Fibroblast of lung (primary cell): ENCODE data around the gene HYAL1. TPM values are rescaled to one million over a fixed set of nuclear protein-coding genes. Genes with fewer than 3 reads are reported as not detected.

Source experiments
- DNase-seq, 2 donors: peaks; one replicate each; pipeline versions ENCODE4 v3.0.0 to v3.0.0-alpha.2; 2010; ENCODE audit warnings: low read depth in 2 of 2
- H2AFZ ChIP-seq: 2 replicates; pipeline ENCODE4 v1.5.1; 2012; ENCODE audit warnings: low read length, control low read depth, inconsistent platforms
- H3K27ac ChIP-seq: 2 replicates; pipeline ENCODE4 v1.5.1; 2011; ENCODE audit warnings: low read length, control low read depth; ENCODE audit not compliant: insufficient read depth
- H3K27me3 ChIP-seq: 2 replicates; pipeline ENCODE4 v1.5.1; 2011; ENCODE audit warnings: mild to moderate bottlenecking, low read length; ENCODE audit not compliant: control insufficient read depth, insufficient read depth
- H3K36me3 ChIP-seq: 2 replicates; pipeline ENCODE4 v1.5.1; 2011; ENCODE audit warnings: low read length; ENCODE audit not compliant: control insufficient read depth, insufficient read depth
- H3K4me1 ChIP-seq: 2 replicates; pipeline ENCODE4 v1.5.1; 2011; ENCODE audit warnings: low read length; ENCODE audit not compliant: control insufficient read depth, insufficient read depth; ENCODE audit errors: extremely low read depth
- H3K4me2 ChIP-seq: 2 replicates; pipeline ENCODE4 v1.5.1; 2011; ENCODE audit warnings: low read length, control low read depth; ENCODE audit not compliant: insufficient read depth; ENCODE audit errors: extremely low read depth
- H3K4me3 ChIP-seq, 4 experiments: fragments of 200-600 bp in 1 of 4; sonication (generic) in 1 of 4; replicated peaks in 1 of 4; 2 replicates each; pipeline ENCODE4 v1.5.1; 2011 to 2016; ENCODE audit warnings: low read length in 4 of 4, low read depth in 3 of 4, mild to moderate bottlenecking in 3 of 4, control low read depth in 2 of 4, inconsistent platforms in 1 of 4, mixed read lengths in 1 of 4; ENCODE audit not compliant: insufficient read depth in 1 of 4; ENCODE audit errors: control extremely low read depth in 1 of 4
- H3K79me2 ChIP-seq: 2 replicates; pipeline ENCODE4 v1.5.1; 2012; ENCODE audit warnings: mild to moderate bottlenecking, low read length, inconsistent platforms; ENCODE audit not compliant: control insufficient read depth, insufficient read depth
- H3K9ac ChIP-seq: 2 replicates; pipeline ENCODE4 v1.5.1; 2011; ENCODE audit warnings: mild to moderate bottlenecking, low read length, control low read depth; ENCODE audit not compliant: insufficient read depth
- H3K9me3 ChIP-seq: 2 replicates; pipeline ENCODE4 v1.5.1; 2012; ENCODE audit warnings: low read depth, low read length; ENCODE audit not compliant: control insufficient read depth, insufficient read depth
- H4K20me1 ChIP-seq: 2 replicates; pipeline ENCODE4 v1.5.1; 2011; ENCODE audit warnings: low read length; ENCODE audit not compliant: control insufficient read depth, insufficient read depth; ENCODE audit errors: extremely low read depth
- CTCF ChIP-seq, 2 donors: IDR thresholded peaks in 1 of 2; conservative IDR thresholded peaks in 1 of 2; 1 replicate in 1 of 2; 2 replicates in 1 of 2; pipeline ENCODE4 v1.5.1; 2011 to 2012; ENCODE audit warnings: low read length in 2 of 2, control low read depth in 1 of 2, inconsistent platforms in 1 of 2, low read depth in 1 of 2, mild to moderate bottlenecking in 1 of 2
- EZH2 ChIP-seq: IDR thresholded peaks from 2 replicates; pipeline ENCODE4 v1.5.1; 2012; ENCODE audit warnings: low read length, control low read depth, mild to moderate bottlenecking; ENCODE audit errors: missing control alignments
- polyA plus RNA-seq, 2 donors: library from polyadenylated mRNA; depleted of rRNA in 1 of 2; stranded (reverse) in 1 of 2; unstranded in 1 of 2; fragments of >200 nt; gene quantifications; 2 replicates each; pipeline ENCODE4 v1.2.1, GENCODE V29; 2011 to 2012; ENCODE audit warnings: missing spikeins in 1 of 2
- total RNA-seq: library from RNA; depleted of rRNA; stranded (reverse); fragments of >200 nt; gene quantifications from 2 replicates; pipeline ENCODE4 v1.2.1, GENCODE V29; 2014

Gene HYAL1
- total and polyA plus RNA-seq, 2 donors (not counting 1 experiment from before 2014, with no cell fraction given) = 1.3 to 2.5 TPM

GRCh38 chr3:50322115-50322385, 18.7 kb upstream of the HYAL1 start:
- Histone ChIP-seq H3K4me2 (peak overlapping the region; percentile 54), H3K4me3 (peak overlapping the region; percentile 30 to 69 (median 65)), H3K9me3 (no peaks in the 10 kb centered on the region), H2AFZ (peak overlapping the region; percentile 48), H3K27ac (peak overlapping the region; percentile 99), H3K9ac (peak overlapping the region; percentile 57), H4K20me1 (no peaks in the 10 kb centered on the region), H3K36me3 (peaks cover 19% of the 10 kb centered on the region), H3K27me3 (no peaks in the 10 kb centered on the region), H3K79me2 (peaks cover 27% of the 10 kb centered on the region), H3K4me1 (peaks cover 7% of the 10 kb centered on the region)
- no peak for DNase-seq
- no peak for TF ChIP-seq CTCF (conservative IDR thresholded peaks at IDR 0.05 in 1 of 2, IDR thresholded peaks at IDR 0.05 in 1 of 2; ENCODE audit: low read depth in 1 of 2, low read length in 2 of 2)
- TF ChIP-seq EZH2 = no peak

GRCh38 chr3:50321336-50322114, 18.2 kb upstream of the HYAL1 start:
- Histone ChIP-seq H3K36me3 (peaks cover 19% of the 10 kb centered on the region), H3K79me2 (peaks cover 23% of the 10 kb centered on the region), H4K20me1 (no peaks in the 10 kb centered on the region), H3K4me3 (peak overlapping the region; percentile 64 to 69 (median 66)), H3K9ac (peak overlapping the region; percentile 99), H2AFZ (peak overlapping the region; percentile 95), H3K4me2 (peak overlapping the region; percentile 69), H3K27ac (peak overlapping the region; percentile 99), H3K4me1 (peaks cover 7% of the 10 kb centered on the region), H3K9me3 (no peaks in the 10 kb centered on the region), H3K27me3 (no peaks in the 10 kb centered on the region)
- peak; percentile 11 to 41 for TF ChIP-seq CTCF (conservative IDR thresholded peaks at IDR 0.05 in 1 of 2, IDR thresholded peaks at IDR 0.05 in 1 of 2; ENCODE audit: low read depth in 1 of 2, low read length in 2 of 2)
- TF ChIP-seq EZH2 = no peak
- peak; percentile 88 to 89 for DNase-seq

GRCh38 chr3:50320853-50321335, 17.5 kb upstream of the HYAL1 start:
- no peak overlapping the region for H2AFZ ChIP-seq

More at GRCh38 chr3:50320853-50321335, 17.5 kb upstream of the HYAL1 start:
- no peaks in the 10 kb centered on the region for H3K27me3 ChIP-seq
- no peak for TF ChIP-seq EZH2
- no peak for TF ChIP-seq CTCF (conservative IDR thresholded peaks at IDR 0.05 in 1 of 2, IDR thresholded peaks at IDR 0.05 in 1 of 2; ENCODE audit: low read depth in 1 of 2, low read length in 2 of 2)
- H3K27ac ChIP-seq = peak overlapping the region; percentile 99
- peak overlapping the region; percentile 99 for H3K9ac ChIP-seq
- DNase-seq = peak; percentile 65
- peaks cover 23% of the 10 kb centered on the region for H3K79me2 ChIP-seq
- H4K20me1 ChIP-seq = no peaks in the 10 kb centered on the region
- no peaks in the 10 kb centered on the region for H3K9me3 ChIP-seq
- peak overlapping the region; percentile 87 for H3K4me2 ChIP-seq
- peaks cover 7% of the 10 kb centered on the region for H3K4me1 ChIP-seq
- H3K36me3 ChIP-seq = peaks cover 19% of the 10 kb centered on the region
- peak overlapping the region; percentile 64 to 84 (median 68) for H3K4me3 ChIP-seq
